ENCODE data around the gene MCM5. TPM values are rescaled to one million over a fixed set of nuclear protein-coding genes. Genes with fewer than 3 reads are reported as not detected.
"Not testable (repeated sequence)": the region's sequence is repeated elsewhere in the genome, so short reads cannot be mapped to it uniquely, and the experiment has no call there.

MCM5 gene
- polyA plus RNA-seq, 1 donor, result 34.3 TPM

DNA sequence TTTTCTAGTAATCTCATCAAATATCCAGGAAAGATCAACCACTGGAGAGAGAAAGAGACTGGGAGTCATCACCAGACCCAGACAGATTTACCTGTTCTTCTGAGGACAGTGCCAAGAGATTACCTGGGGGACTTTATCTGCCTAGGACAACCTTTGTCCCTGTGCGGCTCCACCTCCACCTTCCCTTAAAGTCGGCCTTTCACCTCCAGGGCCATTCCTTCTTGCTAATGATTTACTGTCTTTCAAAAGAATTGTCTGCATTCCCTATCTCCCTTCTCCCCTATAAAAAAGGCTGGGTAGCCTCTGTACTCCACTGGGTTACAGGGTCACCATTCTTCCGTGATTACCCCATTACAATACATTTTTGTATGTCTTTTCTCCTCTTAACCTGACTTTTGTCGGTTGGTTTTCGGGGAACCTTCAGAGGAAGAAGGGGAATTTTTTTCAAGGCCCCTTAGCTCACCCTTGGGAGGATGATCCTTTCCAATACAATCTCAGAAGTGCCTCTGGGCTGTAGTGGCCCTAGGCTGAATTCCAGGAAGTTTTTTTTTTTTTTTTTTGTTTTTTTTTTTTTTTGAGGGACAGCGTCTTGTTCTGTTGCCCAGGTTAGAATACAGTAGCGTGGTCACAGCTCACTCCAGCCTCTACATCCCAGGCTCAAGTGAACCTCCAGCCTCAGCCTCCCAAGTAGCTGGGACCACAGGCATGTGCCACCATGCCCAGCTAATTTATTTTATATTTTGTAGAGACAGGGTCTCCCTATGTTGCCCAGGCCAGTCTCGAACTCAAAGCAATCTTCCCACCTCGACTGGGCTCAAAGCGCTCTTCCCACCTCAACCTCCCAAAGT lies 20.6 kb upstream of the MCM5 start:
- DNase-seq, result no peak

DNA sequence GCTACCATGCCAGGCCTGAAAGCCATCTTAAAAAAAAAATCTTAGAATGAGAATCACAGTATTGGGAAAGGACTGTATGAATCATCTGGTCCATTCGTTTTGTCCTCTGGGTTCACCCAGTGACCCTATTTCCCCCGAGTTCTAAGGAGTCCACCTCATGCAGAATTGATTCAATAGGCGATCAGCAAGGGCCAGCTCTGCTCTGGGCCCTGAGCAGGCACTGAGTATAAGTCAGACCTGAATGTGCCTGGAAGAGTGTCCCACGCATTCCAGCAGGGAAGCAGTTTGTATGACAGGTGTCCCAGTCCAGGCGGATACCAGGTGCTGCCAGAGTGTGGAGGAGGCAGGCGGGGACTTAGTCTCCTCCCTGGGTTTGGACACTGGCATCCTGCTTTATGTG lies 19.9 kb upstream of the MCM5 start:
- DNase-seq, result no peak

DNA sequence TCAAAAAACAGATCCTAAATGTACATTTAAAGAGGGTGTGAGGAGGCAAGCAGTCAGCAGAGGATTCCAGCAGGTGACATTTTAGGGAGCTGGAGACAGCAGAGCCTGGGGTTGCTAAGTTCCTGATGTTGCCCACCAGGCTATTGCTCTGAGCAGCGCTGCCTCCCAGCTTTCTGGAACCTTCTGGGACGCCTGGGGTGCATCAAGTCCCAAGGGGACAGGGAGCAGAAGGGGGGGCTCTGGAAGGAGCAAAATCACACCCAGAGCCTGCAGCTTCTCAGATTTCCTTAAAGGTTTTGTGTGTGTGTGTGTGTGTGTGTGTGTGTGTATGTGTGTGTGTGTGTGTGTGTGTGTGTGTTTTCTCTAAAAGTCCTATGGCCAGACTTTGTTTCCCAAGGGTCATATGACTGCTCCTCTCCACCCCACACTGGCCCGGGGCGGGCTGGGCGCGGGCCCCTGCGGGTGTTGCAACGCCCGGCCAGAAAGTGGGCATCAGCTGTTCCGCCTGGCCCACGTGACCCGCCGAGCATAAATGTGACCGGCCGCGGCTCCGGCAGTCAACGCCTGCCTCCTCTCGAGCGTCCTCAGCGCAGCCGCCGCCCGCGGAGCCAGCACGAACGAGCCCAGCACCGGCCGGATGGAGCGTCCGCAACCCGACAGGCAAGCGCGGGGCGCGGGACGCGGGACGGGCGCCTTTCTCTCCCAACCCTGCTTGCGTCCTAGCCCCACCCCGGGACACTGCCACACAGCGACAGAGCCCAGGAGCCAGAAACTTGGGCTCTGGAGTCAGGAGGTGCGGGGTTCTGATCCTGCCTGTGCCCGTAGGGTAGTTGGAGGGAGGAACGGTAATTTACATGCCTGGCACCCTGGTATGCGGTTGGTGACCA lies 19.2 kb upstream of the MCM5 start, which contains the start of gene HMOX1:
Gene HMOX1 (plus strand): TSS at position 560 of the 887 bp plus-strand sequence. CDS start 78 bp downstream, at position 638.
- DNase-seq, result peak; percentile 84

DNA sequence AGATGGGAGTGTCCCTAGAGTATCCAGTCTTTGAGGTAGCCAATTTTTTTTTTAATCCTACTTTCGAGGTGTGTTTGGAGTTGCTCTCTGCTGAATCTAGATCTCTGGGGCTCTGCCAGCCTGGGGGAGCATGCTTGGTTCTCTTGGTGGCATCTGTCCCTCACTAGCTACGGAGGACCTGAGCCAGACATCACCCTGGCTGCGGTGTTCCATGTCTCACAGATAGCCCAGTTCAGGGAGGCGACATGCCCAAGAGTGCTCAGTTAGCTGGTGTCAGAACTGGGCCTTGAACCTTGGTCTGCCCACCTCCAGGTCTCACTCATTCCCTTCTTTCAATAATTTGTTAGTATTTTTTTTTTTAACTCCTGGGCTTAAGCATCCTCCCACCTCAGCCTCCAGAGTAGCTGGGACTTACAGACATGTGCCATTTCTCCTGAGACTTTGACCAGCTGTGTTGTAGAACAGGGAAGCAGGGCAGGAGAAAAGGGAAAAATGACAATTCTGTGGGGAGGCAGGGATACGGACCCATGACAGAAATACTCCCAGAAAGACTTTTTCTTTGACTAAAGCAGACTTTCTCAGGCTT lies 18.4 kb upstream of the MCM5 start:
- no peak for DNase-seq

DNA sequence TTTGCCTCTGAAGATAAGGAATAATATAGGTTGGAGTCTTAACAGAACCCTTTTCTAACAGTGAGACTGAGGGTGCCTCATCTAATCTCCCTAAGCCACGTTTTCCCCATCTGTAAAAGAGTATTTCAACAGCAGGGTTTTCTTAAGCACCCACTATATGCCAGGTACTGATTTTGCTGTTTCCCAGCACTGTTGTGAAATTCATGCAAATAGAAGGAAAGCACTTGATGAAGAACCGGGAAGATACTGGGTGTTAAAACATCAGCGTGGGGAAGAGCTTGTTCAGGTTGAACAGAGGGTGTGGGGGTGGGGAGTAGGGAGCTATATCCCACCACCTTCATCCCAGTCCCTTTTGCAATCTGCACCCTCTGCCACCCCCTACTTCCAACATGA lies 16.3 kb upstream of the MCM5 start:
- DNase-seq, result no peak

DNA sequence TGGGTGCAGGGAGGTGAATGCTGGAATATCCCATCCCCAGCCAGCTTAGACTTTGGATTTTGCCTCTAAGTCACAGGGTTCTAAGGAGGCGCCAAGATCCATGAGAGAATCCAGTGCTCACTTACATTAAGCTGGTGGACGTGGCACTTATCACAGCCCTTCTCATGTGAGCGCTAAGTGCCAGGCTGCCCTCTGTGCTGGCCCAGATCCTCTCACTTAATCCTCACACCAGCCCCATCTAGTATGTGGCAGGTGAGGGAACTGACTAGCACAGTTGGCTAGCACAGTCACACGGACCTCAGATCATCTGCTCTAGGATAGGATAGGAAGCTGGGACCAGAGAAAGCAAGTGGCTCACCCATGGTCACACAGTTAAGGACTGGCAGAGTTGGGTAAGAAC lies 15.4 kb upstream of the MCM5 start:
- no peak for DNase-seq

DNA sequence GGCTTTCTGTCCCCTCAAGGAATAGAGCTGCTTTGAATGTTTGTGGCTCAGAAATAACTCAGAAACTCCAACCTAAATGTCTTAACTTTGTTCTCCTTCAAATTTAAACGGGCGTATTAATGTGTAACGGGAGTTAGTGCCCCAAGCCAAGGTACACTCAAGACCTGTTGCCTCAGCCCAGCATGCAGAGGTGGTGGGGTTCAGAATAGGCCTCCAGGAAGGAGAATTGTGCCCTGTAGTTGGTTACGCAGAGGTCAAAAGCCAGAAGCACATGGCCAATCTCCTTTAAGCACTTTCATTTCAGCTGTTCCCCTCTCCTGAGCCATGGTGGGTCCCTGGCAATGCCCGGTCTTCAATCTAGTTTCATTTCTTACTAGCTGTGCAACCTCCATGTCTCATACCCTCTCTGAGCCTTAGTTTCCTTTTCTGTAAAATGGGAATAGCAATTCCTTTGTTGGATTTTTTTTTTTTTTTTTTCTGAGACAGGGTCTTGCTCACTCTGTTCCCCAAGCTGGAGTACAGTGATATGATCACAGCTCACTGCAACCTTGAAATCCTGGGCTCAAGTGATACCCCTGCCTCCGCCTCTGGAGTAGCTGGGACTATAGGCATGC lies 14.9 kb upstream of the MCM5 start:
- DNase-seq, result no peak

DNA sequence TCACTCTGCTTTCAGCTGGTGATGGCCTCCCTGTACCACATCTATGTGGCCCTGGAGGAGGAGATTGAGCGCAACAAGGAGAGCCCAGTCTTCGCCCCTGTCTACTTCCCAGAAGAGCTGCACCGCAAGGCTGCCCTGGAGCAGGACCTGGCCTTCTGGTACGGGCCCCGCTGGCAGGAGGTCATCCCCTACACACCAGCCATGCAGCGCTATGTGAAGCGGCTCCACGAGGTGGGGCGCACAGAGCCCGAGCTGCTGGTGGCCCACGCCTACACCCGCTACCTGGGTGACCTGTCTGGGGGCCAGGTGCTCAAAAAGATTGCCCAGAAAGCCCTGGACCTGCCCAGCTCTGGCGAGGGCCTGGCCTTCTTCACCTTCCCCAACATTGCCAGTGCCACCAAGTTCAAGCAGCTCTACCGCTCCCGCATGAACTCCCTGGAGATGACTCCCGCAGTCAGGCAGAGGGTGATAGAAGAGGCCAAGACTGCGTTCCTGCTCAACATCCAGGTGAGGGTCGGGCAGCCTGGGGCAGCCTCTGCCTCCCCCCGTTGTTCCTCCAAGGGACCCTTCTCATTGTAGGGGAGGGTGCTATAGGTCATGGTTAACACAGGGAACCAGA lies 13.2 kb upstream of the MCM5 start:
- DNase-seq, result no peak

DNA sequence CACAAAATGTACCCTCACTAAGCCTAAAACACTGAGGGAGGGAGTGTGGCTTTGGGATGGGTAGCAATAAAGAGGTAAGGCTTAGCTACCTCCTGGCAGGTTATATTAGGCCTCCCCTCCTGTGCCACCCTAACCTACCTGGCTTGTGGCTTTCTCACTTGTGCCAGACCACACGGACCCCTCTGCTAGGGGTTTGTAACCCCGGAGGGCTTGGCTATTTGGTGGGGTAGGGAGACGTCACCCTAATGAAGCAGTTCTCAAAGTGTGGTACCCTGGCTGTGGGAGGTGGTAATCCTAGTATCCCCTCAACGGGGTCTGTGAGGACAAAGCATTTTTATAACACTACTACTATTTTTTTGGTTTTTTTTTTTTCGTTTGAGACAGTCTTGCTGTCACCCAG lies 9.0 kb upstream of the MCM5 start:
- no peak for DNase-seq

DNA sequence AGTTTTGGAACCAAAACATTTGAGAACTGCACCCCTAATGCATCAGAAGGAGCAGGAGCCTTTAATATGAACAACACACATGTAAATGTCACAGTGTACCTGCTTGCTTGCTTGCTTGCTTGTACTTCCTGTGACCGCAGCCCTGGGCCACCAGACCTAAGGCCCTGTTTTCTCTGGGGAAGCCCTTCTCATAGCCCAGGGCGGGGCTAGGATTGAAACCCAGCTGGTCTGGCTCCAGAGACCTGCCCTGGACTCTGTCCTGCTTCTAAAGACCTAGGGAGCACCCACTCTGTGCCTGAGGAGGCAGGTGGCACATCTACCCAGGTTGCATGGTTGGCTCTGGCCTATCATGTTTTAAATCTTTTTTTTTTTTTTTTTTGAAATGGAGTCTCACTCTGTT lies 7.6 kb upstream of the MCM5 start:
- no peak for DNase-seq

DNA sequence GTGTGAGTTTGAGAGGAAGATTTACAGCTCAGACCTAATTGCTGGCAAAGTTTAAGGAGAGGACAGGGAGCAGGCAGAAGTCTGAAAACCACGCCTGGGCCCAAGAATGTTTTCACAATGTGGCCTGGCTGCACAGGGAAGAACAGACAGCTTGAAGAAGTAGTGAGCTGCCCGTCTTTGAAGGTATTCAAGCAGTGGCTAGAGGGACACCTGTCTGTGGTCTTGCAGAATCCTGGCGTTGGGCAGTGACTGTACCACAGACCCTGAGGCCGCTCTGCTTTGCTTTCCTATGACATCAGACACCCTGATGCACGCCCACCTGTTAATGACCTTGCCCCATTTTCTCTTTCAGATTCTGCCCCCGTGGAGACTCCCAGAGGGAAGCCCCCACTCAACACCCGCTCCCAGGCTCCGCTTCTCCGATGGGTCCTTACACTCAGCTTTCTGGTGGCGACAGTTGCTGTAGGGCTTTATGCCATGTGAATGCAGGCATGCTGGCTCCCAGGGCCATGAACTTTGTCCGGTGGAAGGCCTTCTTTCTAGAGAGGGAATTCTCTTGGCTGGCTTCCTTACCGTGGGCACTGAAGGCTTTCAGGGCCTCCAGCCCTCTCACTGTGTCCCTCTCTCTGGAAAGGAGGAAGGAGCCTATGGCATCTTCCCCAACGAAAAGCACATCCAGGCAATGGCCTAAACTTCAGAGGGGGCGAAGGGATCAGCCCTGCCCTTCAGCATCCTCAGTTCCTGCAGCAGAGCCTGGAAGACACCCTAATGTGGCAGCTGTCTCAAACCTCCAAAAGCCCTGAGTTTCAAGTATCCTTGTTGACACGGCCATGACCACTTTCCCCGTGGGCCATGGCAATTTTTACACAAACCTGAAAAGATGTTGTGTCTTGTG lies 6.6 kb upstream of the MCM5 start:
- no peak for DNase-seq

DNA sequence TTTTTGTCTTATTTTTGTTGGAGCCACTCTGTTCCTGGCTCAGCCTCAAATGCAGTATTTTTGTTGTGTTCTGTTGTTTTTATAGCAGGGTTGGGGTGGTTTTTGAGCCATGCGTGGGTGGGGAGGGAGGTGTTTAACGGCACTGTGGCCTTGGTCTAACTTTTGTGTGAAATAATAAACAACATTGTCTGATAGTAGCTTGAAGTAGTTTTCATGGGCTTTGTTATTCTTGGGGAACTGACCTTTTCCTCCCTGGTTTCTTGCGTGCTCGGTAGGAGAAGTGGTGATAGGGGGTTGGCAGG lies 6.0 kb upstream of the MCM5 start:
- DNase-seq, result no peak

DNA sequence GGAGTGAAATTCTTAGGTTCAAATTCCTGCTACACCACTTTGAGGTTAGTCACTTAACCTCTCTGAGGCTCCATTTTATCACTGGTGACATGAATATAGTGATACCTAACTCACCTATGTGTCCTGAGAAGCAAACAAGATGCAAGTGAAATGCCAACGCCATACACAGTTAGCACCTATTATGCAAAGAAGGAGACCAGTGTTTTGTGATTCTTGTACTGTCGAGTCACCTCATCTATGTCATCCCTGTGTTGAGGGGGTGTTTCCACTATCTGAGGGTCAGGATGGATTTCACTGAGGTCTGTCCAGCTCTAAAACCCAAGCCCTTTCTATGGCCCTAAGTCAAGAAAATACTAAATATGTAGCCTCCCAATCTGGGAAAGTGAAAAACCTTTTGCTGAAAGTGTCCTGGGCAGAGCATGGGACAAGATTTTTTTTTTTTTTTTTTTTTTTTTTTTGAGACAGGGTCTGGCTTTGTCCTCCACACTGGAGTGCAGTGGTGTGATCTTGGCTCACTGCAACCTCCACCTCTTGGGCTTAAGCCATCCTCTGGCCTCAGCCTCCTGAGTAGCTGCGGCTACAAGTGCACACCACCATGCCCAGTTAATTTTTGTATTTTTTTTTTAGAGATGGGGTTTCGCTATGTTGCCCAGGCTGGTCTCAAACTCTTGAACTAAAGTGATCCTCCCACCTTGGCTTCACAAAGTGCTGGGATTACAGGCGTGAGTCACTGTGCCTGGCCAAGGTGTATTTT lies 5.0 kb upstream of the MCM5 start:
- DNase-seq, result no peak

DNA sequence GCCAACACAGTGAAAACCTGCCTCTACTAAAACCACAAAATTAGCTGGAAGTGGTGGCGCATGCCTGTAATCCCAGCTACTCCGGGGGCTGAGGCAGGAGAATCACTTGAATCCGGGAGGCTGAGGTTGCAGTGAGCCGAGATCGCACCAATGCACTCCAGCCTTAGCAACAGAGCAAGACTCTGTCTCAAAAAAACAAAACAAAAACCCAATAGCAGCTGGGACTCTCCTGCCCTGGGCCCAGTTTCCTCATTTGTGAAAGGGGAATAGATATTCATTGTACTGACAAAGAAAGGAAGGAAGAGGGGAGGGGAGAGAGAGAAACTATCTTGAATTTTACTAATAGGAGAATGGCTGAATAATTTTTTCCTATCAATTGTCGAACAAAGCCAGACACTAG lies 3.3 kb upstream of the MCM5 start:
- not testable (repeated sequence) for DNase-seq

DNA sequence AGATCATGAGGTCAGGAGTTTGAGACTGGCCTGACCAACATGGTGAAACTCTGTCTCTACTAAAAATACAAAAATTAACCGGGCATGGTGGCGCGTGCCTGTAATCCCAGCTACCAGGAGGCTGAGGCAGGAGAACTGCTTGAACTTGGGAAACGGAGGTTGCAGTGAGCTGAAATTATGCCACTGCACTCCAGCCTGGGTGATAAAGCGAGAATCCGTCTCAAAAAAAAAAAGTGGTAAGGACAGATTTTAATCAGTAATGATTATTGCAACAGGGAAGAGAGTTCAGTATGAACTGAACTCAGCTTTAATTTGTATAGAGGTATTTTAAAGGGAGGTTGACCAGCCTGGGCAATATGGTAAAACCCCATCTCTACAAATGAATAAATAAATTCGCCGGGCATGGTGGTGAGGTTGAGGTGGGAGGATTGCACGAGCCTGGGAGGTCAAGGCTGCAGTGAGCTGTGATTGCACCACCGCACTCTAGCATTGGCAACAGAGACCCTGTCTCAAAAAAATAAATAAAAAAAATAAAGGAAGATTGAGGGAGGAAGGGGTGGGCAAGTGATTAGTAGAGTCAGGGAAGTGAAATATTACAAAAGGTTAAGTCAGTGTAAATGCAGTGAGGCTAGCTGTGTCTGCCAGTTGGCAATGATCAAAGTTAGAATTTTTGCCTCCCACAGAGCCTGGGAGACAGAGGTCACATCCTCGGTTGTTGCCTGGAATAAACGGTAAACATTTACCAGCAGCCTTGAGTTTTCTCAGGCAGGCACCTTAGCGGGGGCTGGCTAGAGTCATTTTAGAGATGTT lies 2.6 kb upstream of the MCM5 start:
- DNase-seq, result no peak

DNA sequence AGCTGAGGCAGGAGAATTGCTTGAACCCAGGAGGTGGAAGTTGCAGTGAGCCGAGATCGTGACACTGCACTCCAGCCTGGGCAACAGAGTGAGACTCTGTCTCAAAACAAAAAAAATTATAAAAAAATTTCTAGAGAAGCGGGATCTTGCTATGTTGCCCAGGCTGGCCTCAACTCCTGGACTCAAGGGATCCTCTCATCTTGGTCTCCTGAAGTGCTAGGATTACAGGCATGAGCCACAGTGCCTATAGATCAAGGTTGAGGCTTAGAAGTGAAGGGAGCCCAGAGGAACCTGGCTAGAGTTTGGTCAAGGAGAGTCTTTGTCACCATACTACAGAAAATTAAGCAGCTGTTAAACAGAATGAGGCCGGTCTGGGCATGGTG lies 1.4 kb upstream of the MCM5 start:
- DNase-seq, result no peak

DNA sequence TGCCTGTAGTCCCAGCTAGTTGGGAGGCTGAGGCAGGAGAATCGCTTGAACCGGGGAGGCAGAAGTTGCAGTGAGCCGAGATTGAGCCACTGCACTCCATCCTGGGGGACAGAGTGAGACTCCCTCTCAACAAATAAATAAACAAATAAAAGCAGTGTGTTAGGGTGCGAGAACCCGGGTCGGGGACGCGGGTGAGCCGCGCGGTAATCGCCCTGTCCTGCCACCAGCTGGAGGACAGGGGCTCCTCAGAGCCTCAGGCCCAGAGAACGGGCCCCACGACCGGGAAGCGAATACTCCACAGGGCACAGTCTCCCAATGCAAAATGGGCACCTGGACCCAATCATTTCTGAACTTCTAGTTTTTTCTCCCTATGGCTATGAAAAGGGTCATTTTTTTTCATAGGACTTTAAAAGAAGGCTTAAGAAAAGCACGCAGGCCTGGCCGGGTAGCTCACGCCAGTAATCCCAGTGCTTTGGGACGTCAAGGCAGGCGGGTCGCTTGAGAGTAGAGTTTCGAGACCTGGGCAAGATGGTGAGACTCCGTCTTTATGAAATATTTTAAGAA lies 744 bp upstream of the MCM5 start:
- DNase-seq, result no peak

DNA sequence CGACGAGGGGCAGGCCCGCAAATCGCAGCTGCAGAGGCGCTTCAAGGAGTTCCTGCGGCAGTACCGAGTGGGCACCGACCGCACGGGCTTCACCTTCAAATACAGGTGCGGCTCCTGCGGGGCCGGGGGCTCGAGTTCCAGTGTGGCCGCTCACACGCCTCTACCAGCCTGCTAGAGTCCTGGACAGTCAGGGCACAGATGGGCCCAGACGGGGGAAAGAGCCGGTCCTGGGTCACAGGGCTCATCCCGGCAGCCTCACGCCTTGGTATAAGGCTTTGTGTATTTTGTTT lies 506 bp downstream of the MCM5 start:
- no peak for DNase-seq

DNA sequence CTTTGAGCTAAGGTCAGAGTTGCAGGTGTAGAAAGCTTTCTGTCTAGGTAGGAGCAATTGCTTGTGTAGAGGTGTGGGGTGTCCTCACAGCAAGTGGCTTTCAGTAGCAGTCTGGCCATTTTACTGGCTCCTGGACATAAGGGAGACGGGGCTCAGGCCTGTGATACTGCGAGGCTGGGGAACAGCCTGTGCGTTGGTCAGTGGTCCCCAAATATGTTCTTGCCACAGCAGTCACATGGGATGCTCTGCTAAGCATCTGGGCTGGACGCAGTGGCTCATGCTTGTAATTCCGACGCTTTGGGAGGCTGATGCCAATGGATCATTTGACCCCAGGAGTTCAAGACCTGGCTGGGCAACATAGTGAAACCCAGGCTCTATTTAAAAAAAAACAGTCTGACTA lies 1.9 kb downstream of the MCM5 start:
- DNase-seq, result no peak

DNA sequence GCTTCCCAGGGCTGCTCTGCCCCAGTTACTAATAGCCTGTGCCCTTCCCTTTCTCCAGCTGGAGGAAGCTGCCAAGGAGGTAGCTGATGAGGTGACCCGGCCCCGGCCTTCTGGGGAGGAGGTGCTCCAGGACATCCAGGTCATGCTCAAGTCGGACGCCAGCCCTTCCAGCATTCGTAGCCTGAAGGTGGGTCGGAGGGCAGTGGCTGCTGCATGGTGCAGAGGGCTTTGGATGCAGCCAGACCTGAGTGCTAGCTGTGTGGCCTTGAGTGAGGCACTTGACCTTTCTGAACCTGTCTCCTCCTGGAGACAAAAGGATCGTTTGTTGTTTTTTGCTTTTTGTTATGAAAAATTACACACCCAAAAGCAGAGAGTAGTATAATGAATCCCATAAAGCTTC lies 3.4 kb downstream of the MCM5 start:
- DNase-seq, result no peak

All from hindlimb muscle (tissue), 1 donor.